Parathyroid adenoma (tissue), 2 donors: ENCODE measurements around the gene DNM1.

ENCODE experiments used
- H2AFZ ChIP-seq: fragments of 300-600 bp; sonication (generic); one replicate; pipeline ENCODE4 v1.7.0; 2017; ENCODE audit warnings: antibody characterized with exemption, mild to moderate bottlenecking
- H3K27ac ChIP-seq: fragments of 300-600 bp; sonication (generic); one replicate; pipeline ENCODE4 v1.7.0; 2017
- H3K27me3 ChIP-seq: fragments of 300-600 bp; sonication (generic); one replicate; pipeline ENCODE4 v1.7.0; 2017; ENCODE audit warnings: low read length; ENCODE audit not compliant: control insufficient read depth, insufficient read depth
- H3K36me3 ChIP-seq: fragments of 300-600 bp; sonication (generic); one replicate; pipeline ENCODE4 v1.7.0; 2017; ENCODE audit warnings: low read length; ENCODE audit not compliant: control insufficient read depth, insufficient read depth
- H3K4me1 ChIP-seq: fragments of 300-600 bp; sonication (generic); one replicate; pipeline ENCODE4 v1.7.0; 2017; ENCODE audit warnings: control low read depth
- H3K4me2 ChIP-seq: fragments of 300-600 bp; sonication (generic); one replicate; pipeline ENCODE4 v1.7.0; 2017; ENCODE audit warnings: low read length
- H3K4me3 ChIP-seq: fragments of 300-600 bp; sonication (generic); one replicate; pipeline ENCODE4 v1.7.0; 2017; ENCODE audit warnings: low read depth, low read length
- H3K79me2 ChIP-seq: fragments of 300-600 bp; sonication (generic); one replicate; pipeline ENCODE4 v1.7.0; 2017; ENCODE audit warnings: control low read depth
- H3K9ac ChIP-seq: fragments of 300-600 bp; sonication (generic); one replicate; pipeline ENCODE4 v1.7.0; 2017; ENCODE audit warnings: mild to moderate bottlenecking
- H3K9me3 ChIP-seq: fragments of 300-600 bp; sonication (generic); one replicate; pipeline ENCODE4 v1.7.0; 2017; ENCODE audit warnings: low read length; ENCODE audit not compliant: control insufficient read depth
- TF ChIP-seq, protein P1 (sequence below): fragments of 300-600 bp; sonication (generic); IDR thresholded peaks from one replicate; pipeline ENCODE4 v1.7.0; 2017; ENCODE audit warnings: antibody characterized with exemption, mild to moderate bottlenecking
- donor health status: primary hyperparathyroidism.

Gene DNM1

DNA sequence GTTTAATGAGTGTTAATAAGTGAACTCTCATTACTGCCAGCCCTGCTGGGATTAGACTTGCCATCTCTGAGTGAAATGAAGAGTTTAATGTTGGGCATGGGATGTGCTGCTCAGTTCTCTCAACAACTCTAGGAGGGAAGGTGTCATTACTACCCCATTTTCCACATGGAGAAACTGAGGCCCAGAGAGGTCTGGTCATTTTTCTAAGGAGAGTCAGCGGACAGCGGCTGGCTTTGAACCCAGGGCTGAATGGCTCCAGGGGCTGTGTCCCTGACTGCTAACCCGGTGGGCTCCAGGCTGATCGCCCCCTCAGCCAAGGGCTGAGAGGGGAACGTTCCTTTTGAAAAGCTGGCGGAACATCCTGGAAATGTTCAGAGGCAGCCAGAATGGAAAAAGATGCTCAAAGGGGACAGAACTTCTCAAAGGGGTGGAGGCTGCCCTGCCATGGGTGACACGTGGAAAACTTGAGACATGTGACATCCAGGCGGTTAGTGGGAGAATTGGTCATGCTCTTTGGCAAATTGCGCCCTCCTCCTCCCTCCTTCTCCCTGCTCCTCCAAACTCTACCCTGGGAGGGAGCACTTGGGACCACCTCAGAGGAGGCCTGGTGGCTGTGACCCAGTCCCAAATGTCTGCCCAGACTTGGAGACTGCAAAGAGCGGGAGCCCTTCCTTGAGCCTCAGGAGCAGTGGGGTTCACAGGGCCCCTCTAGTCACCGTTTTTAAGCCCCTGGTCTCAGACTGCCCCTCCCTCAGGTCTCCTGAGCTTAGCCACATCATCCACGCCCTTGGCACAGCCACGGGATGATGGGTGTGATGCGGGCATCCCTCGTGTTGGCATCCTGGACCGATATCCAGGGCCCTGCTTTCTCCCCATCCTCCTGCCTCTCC is 28.7 kb downstream of the DNM1 start:
- no peak overlapping the region for H3K27ac ChIP-seq
- H3K27me3 ChIP-seq = no peaks in the 10 kb centered on the region
- TF ChIP-seq, protein P1, sequence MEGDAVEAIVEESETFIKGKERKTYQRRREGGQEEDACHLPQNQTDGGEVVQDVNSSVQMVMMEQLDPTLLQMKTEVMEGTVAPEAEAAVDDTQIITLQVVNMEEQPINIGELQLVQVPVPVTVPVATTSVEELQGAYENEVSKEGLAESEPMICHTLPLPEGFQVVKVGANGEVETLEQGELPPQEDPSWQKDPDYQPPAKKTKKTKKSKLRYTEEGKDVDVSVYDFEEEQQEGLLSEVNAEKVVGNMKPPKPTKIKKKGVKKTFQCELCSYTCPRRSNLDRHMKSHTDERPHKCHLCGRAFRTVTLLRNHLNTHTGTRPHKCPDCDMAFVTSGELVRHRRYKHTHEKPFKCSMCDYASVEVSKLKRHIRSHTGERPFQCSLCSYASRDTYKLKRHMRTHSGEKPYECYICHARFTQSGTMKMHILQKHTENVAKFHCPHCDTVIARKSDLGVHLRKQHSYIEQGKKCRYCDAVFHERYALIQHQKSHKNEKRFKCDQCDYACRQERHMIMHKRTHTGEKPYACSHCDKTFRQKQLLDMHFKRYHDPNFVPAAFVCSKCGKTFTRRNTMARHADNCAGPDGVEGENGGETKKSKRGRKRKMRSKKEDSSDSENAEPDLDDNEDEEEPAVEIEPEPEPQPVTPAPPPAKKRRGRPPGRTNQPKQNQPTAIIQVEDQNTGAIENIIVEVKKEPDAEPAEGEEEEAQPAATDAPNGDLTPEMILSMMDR = no peak
- no peak overlapping the region for H2AFZ ChIP-seq
- H3K36me3 ChIP-seq = no peaks in the 10 kb centered on the region
- H3K9me3 ChIP-seq = no peaks in the 10 kb centered on the region
- no peak overlapping the region for H3K9ac ChIP-seq
- no peak overlapping the region for H3K4me2 ChIP-seq
- no peak overlapping the region for H3K4me3 ChIP-seq
- no peaks in the 10 kb centered on the region for H3K4me1 ChIP-seq
- H3K79me2 ChIP-seq = no peaks in the 10 kb centered on the region

DNA sequence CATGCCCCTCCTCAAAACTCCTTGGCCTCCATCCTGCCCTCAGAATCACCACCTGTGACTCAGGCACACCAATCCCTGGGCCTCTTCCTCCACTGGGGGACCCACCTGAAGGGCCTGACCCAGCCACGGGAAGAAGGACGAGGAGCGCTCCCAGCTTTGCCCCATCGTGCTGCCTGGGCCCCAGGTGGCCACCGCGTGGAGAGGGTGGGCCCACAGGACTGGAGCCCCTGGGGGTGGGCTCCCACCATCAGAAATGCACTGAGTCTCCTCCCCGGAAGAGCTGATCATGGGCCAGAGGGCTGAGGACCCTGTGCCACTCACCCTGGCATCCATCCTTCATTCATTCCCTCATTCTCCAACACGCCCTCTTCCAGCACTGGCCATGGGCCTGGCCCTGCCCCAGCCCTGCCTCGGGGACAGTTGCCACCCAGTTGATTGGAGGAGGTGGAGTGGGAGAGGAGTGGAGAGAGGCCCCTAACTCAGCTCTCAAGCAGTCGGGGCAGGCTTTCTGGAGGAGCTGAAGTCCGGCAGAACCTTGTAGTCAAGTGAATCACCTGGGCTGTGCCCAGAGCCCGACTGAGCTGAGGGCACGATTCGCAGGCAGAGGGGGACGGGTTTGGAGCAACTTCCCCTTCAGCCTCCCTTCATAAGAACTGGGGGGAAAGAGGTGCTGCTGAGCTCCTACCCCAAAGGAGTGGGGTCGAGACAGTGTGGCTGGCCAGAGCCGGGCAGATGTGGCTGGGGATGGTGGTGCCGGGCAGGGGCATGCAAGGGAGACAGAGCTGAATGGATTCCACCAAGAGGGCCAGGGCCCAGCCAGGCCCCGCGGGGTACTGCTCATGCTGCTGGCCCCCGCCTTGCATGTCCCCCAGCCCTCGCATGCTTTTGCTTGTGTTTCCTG is 29.6 kb downstream of the DNM1 start:
- no peak overlapping the region for H3K4me2 ChIP-seq
- no peak overlapping the region for H3K27ac ChIP-seq
- H3K79me2 ChIP-seq = no peaks in the 10 kb centered on the region

DNA sequence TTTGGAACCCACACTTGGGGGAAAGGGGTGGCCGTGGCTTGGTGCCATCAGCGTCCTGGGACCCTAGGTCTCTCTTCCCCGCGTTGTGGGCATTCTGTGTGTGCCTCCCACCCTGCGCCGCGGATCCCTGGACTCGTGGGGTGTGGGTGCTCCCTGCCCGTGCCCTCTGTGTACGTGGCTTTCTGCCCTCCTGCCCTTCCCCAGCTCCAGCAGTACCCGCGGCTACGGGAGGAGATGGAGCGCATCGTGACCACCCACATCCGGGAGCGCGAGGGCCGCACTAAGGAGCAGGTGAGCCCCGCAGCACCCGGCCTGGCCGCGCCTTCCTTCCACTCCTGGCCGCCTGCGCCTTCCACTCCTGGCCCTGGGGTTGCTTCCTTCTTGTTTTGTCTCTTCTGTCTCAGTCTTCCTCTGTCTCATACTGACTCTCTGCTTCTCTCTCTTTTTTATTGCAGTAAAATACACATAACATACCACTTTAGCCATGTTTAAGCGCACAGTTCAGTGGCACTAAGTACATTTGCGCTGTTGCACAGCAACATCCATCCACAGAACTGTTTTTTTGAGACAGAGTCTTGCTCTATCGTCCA is 30.7 kb downstream of the DNM1 start:
- Histone ChIP-seq H3K27me3 (no peaks in the 10 kb centered on the region), H2AFZ (peak overlapping the region; percentile 28), H3K4me1 (no peaks in the 10 kb centered on the region), H3K9ac (no peak overlapping the region), H3K36me3 (no peaks in the 10 kb centered on the region), H3K4me2 (no peak overlapping the region), H3K4me3 (no peak overlapping the region), H3K9me3 (no peaks in the 10 kb centered on the region), H3K79me2 (no peaks in the 10 kb centered on the region), H3K27ac (no peak overlapping the region)
- TF ChIP-seq, protein P1 = no peak

More for the DNA sequence above, 29.6 kb downstream of the DNM1 start:
- no peak overlapping the region for H3K4me3 ChIP-seq
- no peak overlapping the region for H3K9ac ChIP-seq
- no peaks in the 10 kb centered on the region for H3K9me3 ChIP-seq
- no peaks in the 10 kb centered on the region for H3K36me3 ChIP-seq
- TF ChIP-seq, protein P1 = no peak
- no peak overlapping the region for H2AFZ ChIP-seq
- H3K27me3 ChIP-seq = no peaks in the 10 kb centered on the region
- no peaks in the 10 kb centered on the region for H3K4me1 ChIP-seq

DNA sequence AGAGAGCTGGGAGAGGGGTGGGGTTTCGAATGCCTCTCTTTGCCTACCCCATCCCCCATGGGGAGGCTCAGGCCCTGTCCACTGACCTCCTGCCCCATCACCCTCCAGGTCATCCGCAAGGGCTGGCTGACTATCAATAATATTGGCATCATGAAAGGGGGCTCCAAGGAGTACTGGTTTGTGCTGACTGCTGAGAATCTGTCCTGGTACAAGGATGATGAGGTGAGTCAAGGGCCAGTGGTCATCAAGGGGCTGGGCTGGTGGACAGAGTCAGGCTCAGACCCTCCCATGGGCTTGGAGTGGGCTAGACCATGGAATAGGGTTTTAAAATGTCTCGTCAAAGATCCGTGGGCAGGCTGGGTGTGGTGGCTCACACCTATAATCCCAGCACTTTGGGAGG is 38.9 kb downstream of the DNM1 start:
- Histone ChIP-seq H3K9me3 (no peaks in the 10 kb centered on the region), H3K36me3 (no peaks in the 10 kb centered on the region), H3K79me2 (no peaks in the 10 kb centered on the region), H3K27me3 (no peaks in the 10 kb centered on the region), H3K27ac (no peak overlapping the region), H2AFZ (no peak overlapping the region), H3K9ac (no peak overlapping the region), H3K4me1 (no peaks in the 10 kb centered on the region), H3K4me3 (no peak overlapping the region), H3K4me2 (no peak overlapping the region)
- TF ChIP-seq, protein P1 = no peak
